ENCODE measurements around the gene ERGIC1. TPM values are rescaled to one million over a fixed set of nuclear protein-coding genes. Genes with fewer than 3 reads are reported as not detected.

The ERGIC1 gene
- total RNA-seq, 1 donor from 2014 or later, result 105 TPM

- TF ChIP-seq CTCF (conservative IDR thresholded peaks at IDR 0.05), result no peak
- H3K9me3 Mint-ChIP-seq, result no peaks in the 10 kb centered on the region
- H3K27ac Mint-ChIP-seq, result no peak overlapping the region
- no peaks in the 10 kb centered on the region for H3K27me3 Mint-ChIP-seq
- DNase-seq (ENCODE audit: extremely low spot score, unreplicated experiment), result no peak
- H3K4me1 Mint-ChIP-seq (ENCODE audit: unreplicated experiment), result peaks cover 37% of the 10 kb centered on the region
- no peaks in the 10 kb centered on the region for H3K36me3 Mint-ChIP-seq
- no peak overlapping the region for H3K4me3 Mint-ChIP-seq
Measured at GRCh38 chr5:172874647-172875504, 40.8 kb downstream of the ERGIC1 start.

DNA sequence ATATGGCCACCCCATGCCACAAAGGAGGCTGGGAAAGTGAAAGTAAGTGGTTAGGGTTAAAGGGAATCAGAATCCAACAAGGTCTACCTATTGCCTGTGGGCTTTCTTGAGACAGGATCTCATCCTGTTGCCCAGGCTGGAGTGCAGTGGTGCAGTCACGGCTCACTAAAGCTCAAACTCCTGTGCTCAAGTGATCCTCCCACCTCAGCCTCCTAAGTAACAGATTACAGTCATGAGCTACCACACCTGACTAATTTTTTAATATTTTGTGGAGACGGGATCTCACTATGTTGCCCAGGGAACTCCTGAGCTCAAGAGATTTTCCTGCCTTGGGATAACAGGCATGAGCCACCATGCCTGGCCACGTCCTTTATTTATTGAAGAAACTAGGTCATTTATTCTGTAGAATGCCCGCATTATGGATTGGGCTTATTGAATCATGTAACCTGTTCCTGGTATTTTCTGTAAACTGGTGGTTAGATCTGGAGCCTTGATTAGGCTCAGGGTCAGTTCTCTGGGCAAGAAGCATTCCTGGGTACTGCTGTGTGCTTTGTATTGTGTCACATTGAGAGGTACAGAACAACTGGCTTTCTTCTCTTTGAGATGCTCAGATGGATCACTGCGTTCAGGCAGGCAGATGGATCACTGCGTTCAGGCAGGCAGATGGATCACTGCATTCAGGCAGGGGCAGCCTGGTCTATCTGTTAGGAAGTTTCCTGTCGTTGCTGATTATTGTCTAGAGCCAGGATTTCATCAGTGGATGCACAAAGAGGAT, 41.6 kb downstream of the ERGIC1 start:
- H3K27me3 Mint-ChIP-seq, result no peaks in the 10 kb centered on the region
- no peak overlapping the region for H3K4me3 Mint-ChIP-seq
- H3K4me1 Mint-ChIP-seq (ENCODE audit: unreplicated experiment), result peaks cover 37% of the 10 kb centered on the region
- H3K9me3 Mint-ChIP-seq, result no peaks in the 10 kb centered on the region
- H3K27ac Mint-ChIP-seq, result no peak overlapping the region
- no peaks in the 10 kb centered on the region for H3K36me3 Mint-ChIP-seq
- no peak for TF ChIP-seq CTCF (conservative IDR thresholded peaks at IDR 0.05)
- no peak for DNase-seq (ENCODE audit: extremely low spot score, unreplicated experiment)

DNA sequence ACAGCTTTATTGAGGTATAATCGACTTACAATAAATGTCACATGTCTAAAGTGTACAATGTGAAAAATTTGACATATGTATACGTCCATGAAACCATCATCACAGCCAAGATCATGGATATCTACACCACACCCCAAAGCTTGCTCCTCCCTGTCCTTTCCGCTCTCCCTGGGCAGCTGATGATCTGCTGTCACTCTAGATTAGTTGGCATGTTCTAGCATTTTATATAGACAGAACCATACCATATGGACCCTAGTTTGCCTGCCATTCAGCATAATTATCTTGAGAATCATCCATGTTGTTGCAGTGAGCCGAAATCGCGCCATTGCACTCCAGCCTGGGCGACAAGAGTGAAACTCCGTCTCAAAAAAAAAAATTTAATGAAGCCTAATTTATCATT, 42.5 kb downstream of the ERGIC1 start:
- peaks cover 2% of the 10 kb centered on the region for H3K36me3 Mint-ChIP-seq
- TF ChIP-seq CTCF (conservative IDR thresholded peaks at IDR 0.05), result no peak
- peaks cover 37% of the 10 kb centered on the region for H3K4me1 Mint-ChIP-seq (ENCODE audit: unreplicated experiment)
- no peak for DNase-seq (ENCODE audit: extremely low spot score, unreplicated experiment)
- H3K27me3 Mint-ChIP-seq, result no peaks in the 10 kb centered on the region
- no peaks in the 10 kb centered on the region for H3K9me3 Mint-ChIP-seq
- H3K4me3 Mint-ChIP-seq, result no peak overlapping the region
- no peak overlapping the region for H3K27ac Mint-ChIP-seq

- Mint-ChIP-seq H3K4me3 (no peak overlapping the region), H3K27me3 (no peaks in the 10 kb centered on the region), H3K9me3 (no peaks in the 10 kb centered on the region), H3K36me3 (peaks cover 12% of the 10 kb centered on the region), H3K4me1 (ENCODE audit: unreplicated experiment) (peaks cover 37% of the 10 kb centered on the region), H3K27ac (peak overlapping the region; percentile 43)
- DNase-seq (ENCODE audit: extremely low spot score, unreplicated experiment), result no peak
- no peak for TF ChIP-seq CTCF (conservative IDR thresholded peaks at IDR 0.05)
Measured at GRCh38 chr5:172877466-172878260, 43.6 kb downstream of the ERGIC1 start.

- Mint-ChIP-seq H3K36me3 (peaks cover 20% of the 10 kb centered on the region), H3K4me3 (no peak overlapping the region), H3K27ac (peak overlapping the region; percentile 29), H3K27me3 (no peaks in the 10 kb centered on the region), H3K4me1 (ENCODE audit: unreplicated experiment) (peaks cover 31% of the 10 kb centered on the region), H3K9me3 (no peaks in the 10 kb centered on the region)
- no peak for TF ChIP-seq CTCF (conservative IDR thresholded peaks at IDR 0.05)
- no peak for DNase-seq (ENCODE audit: extremely low spot score, unreplicated experiment)
Measured at GRCh38 chr5:172878585-172878932, 44.5 kb downstream of the ERGIC1 start.
